Loucy (cell line): Measurements from ENCODE around the gene FBXO41.

Experiments used
- H2AFZ ChIP-seq: fragments of 200-600 bp; sonication (generic); 2 replicates; pipeline ENCODE4 v1.6.0; 2016; ENCODE audit warnings: antibody characterized with exemption, mild to moderate bottlenecking, low read length, moderate library complexity
- H3F3A ChIP-seq: fragments of 200-600 bp; 2 replicates; pipeline ENCODE4 v1.6.0; 2016; ENCODE audit warnings: antibody characterized with exemption, low read depth, mild to moderate bottlenecking
- H3K27me3 ChIP-seq: fragments of 200-600 bp; sonication (generic); 2 replicates; pipeline ENCODE4 v1.6.1; 2014; ENCODE audit warnings: low read length, mild to moderate bottlenecking; ENCODE audit not compliant: insufficient read depth, poor library complexity, severe bottlenecking
- H3K36me3 ChIP-seq: fragments of 200-600 bp; sonication (generic); 2 replicates; pipeline ENCODE4 v1.6.1; 2016; ENCODE audit warnings: low read length; ENCODE audit not compliant: insufficient read depth
- H3K4me1 ChIP-seq: fragments of 200-600 bp; sonication (generic); 2 replicates; pipeline ENCODE4 v1.5.1; 2014; ENCODE audit warnings: low read length, mild to moderate bottlenecking; ENCODE audit not compliant: insufficient read depth, poor library complexity, severe bottlenecking
- H3K4me2 ChIP-seq: fragments of 200-600 bp; sonication (generic); 2 replicates; pipeline ENCODE4 v1.6.0; 2014; ENCODE audit warnings: antibody characterized with exemption, low read length, low read depth, mild to moderate bottlenecking; ENCODE audit not compliant: poor library complexity, severe bottlenecking
- H3K4me3 ChIP-seq: fragments of 200-600 bp; sonication (generic); 2 replicates; pipeline ENCODE4 v1.5.1; 2014; ENCODE audit warnings: low read length, mild to moderate bottlenecking, mixed read lengths; ENCODE audit not compliant: poor library complexity, severe bottlenecking
- H3K79me2 ChIP-seq: fragments of 200-600 bp; sonication (generic); 2 replicates; pipeline ENCODE4 v1.6.1; 2014; ENCODE audit warnings: low read length; ENCODE audit not compliant: insufficient read depth
- H3K9ac ChIP-seq: fragments of 200-600 bp; sonication (generic); 2 replicates; pipeline ENCODE4 v1.6.0; 2014; ENCODE audit warnings: mild to moderate bottlenecking, low read depth, low read length, moderate library complexity; ENCODE audit not compliant: poor library complexity, severe bottlenecking
- H3K9me2 ChIP-seq: fragments of 200-600 bp; sonication (generic); replicated peaks from 2 replicates; pipeline ENCODE4 v1.6.1; 2016; ENCODE audit warnings: low read depth, low read length, mixed read lengths
- H3K9me3 ChIP-seq: fragments of 200-600 bp; sonication (generic); 2 replicates; pipeline ENCODE4 v1.6.1; 2014; ENCODE audit warnings: mild to moderate bottlenecking, antibody characterized with exemption, low read length, low read depth; ENCODE audit not compliant: insufficient read depth
- H4K20me1 ChIP-seq: fragments of 200-600 bp; sonication (generic); 2 replicates; pipeline ENCODE4 v1.6.0; 2014; ENCODE audit warnings: antibody characterized with exemption, low read length, mild to moderate bottlenecking; ENCODE audit not compliant: insufficient read depth, poor library complexity, severe bottlenecking
- CTCF ChIP-seq: fragments of 200-600 bp; sonication (generic); conservative IDR thresholded peaks from 2 replicates; pipeline ENCODE4 v1.5.1; 2014; ENCODE audit warnings: mild to moderate bottlenecking, antibody characterized with exemption, low read length
- EZH2phosphoT487 ChIP-seq: fragments of 200-600 bp; IDR thresholded peaks from 2 replicates; pipeline ENCODE4 v1.6.1; 2018; ENCODE audit warnings: antibody characterized with exemption, mild to moderate bottlenecking, moderate library complexity, borderline replicate concordance

FBXO41 gene

GRCh38 chr2:73279852-73280251, 4.4 kb downstream of the FBXO41 start:
- Histone ChIP-seq H3K79me2 (peaks cover 81% of the 10 kb centered on the region), H4K20me1 (peaks cover 60% of the 10 kb centered on the region), H3K4me3 (no peak overlapping the region), H3K9ac (no peak overlapping the region), H3K4me2 (peak overlapping the region; percentile 97), H3K9me2 (no peaks in the 10 kb centered on the region), H3K9me3 (no peaks in the 10 kb centered on the region), H3K4me1 (peaks cover 46% of the 10 kb centered on the region), H2AFZ (no peak overlapping the region), H3K36me3 (no peaks in the 10 kb centered on the region), H3F3A (peaks cover 1% of the 10 kb centered on the region; the same call in 1 of the 2 replicates), H3K27me3 (no peaks in the 10 kb centered on the region)
- TF ChIP-seq EZH2phosphoT487 = no peak
- no peak for TF ChIP-seq CTCF

- Histone ChIP-seq H3K4me1 (no peaks in the 10 kb centered on the region), H3K4me2 (no peak overlapping the region), H3K4me3 (no peak overlapping the region), H3K36me3 (peaks cover 5% of the 10 kb centered on the region; the same call in 1 of the 2 replicates), H3K79me2 (peaks cover 19% of the 10 kb centered on the region; the same call in 1 of the 2 replicates), H3F3A (no peaks in the 10 kb centered on the region), H3K27me3 (no peaks in the 10 kb centered on the region), H4K20me1 (peaks cover 6% of the 10 kb centered on the region), H2AFZ (no peak overlapping the region), H3K9ac (no peak overlapping the region), H3K9me2 (no peaks in the 10 kb centered on the region), H3K9me3 (no peaks in the 10 kb centered on the region)
- TF ChIP-seq CTCF = no peak
- no peak for TF ChIP-seq EZH2phosphoT487
Observed at GRCh38 chr2:73272270-73272669, 12.0 kb downstream of the FBXO41 start.

- no peaks in the 10 kb centered on the region for H3K27me3 ChIP-seq
- no peaks in the 10 kb centered on the region for H3K9me2 ChIP-seq
- TF ChIP-seq CTCF = no peak
- no peak for TF ChIP-seq EZH2phosphoT487
- H3K79me2 ChIP-seq = peaks cover 6% of the 10 kb centered on the region; the same call in 1 of the 2 replicates
- no peak overlapping the region for H3K4me2 ChIP-seq
- H3K4me3 ChIP-seq = no peak overlapping the region
- no peak overlapping the region for H2AFZ ChIP-seq
- H3K4me1 ChIP-seq = no peaks in the 10 kb centered on the region
- no peaks in the 10 kb centered on the region for H3F3A ChIP-seq
- H4K20me1 ChIP-seq = no peaks in the 10 kb centered on the region
- peaks cover 11% of the 10 kb centered on the region; the same call in 1 of the 2 replicates for H3K36me3 ChIP-seq
- no peak overlapping the region for H3K9ac ChIP-seq
- H3K9me3 ChIP-seq = no peaks in the 10 kb centered on the region
Observed at GRCh38 chr2:73269686-73270465, 14.4 kb downstream of the FBXO41 start.
